HG02884 (cell line): ENCODE results near the gene SIVA1.
"Not testable (repeated sequence)": the region's sequence is repeated elsewhere in the genome, so short reads cannot be mapped to it uniquely, and the experiment has no call there.

ENCODE experiments used
- ATAC-seq: cut with Tn5 transposase; IDR thresholded peaks from one replicate; pipeline ENCODE4 v1.9.1; 2021; ENCODE audit warnings: mild to moderate bottlenecking, moderate library complexity; ENCODE audit not compliant: unreplicated experiment

The SIVA1 gene

DNA sequence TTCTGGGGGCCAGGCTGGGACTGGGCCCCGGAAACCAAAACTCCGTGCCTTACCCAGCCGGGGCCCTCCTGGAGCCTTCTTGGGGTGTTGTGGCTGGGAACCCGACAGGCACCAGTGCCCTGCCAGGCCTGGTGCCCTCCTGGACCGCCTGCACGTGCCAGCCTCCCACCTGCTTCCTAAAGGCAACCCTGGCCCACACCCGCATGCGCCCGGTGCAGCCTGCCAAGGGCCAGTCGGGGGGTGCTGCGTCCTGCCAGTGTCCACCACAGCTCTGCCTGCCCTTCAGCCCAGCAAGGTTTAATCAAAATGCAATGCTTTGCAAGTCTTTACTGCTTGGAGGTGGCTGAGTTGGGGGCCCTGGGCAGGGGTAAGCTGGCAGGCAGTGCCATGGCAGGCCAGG is 34.1 kb upstream of the SIVA1 start:
- no peak for ATAC-seq

DNA sequence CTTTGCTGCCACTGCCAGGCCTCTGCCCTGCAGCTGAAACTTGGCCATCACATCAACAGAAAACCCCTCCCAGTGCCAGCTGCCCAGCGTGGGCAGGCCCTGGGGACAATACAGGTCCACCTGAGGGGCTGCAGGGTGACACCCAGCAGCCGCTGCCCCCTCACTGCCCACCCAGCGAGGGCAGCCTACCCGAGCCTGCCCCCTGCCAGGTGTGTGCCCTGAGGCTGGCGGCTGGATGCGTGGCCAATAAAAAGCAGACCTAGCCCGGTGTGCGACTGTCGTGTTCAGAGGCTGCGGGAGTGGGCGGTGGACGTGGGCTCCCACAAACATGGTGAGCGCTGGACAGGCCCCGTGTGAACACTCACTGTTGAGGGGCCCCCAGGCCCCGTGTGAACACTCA is 33.6 kb upstream of the SIVA1 start:
- ATAC-seq: no peak

DNA sequence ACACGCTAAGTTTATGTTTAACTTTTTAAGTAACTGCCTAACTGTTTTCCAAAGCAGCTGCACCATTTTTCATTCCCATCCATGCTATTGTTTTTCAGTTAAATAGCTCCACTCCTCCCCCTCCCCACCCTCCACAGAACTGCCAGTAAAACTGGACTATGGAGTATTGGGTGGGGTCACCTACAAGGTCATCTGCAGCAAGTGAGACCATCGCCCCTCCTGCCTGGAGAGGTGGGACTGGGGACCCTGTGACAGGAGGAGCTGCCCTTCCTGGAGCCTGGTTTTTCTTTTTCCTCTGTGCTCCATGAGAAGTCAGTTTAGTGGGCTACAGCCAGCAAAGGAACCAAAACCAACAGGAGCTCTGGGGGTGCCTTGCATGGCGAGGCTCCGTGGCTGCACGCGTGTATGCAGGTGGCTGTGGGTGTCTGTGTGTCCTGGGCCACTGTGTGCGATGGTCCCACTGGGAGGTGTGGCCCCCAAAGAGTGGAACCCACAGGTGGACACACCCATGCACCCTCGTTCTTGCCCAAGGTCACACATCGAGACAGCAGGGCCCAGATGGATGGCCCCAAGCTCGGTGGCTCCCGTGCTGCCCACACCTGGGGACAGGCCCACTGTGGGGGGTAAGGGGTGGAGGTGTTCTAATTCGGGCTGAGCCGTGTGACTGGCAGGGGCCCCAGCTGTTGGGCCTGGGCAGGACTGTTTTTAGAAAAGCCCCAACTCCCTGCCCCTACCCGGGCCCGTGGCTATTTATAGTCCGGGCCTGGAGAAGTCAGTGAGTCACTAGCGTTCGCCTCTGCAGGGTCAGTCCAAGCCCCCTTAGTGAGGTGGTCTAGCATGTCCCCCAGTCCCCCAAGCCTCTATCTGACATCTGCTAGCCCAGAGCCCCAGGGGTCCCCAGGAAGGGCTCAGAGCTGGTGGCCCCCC is 31.2 kb upstream of the SIVA1 start:
- ATAC-seq: no peak

DNA sequence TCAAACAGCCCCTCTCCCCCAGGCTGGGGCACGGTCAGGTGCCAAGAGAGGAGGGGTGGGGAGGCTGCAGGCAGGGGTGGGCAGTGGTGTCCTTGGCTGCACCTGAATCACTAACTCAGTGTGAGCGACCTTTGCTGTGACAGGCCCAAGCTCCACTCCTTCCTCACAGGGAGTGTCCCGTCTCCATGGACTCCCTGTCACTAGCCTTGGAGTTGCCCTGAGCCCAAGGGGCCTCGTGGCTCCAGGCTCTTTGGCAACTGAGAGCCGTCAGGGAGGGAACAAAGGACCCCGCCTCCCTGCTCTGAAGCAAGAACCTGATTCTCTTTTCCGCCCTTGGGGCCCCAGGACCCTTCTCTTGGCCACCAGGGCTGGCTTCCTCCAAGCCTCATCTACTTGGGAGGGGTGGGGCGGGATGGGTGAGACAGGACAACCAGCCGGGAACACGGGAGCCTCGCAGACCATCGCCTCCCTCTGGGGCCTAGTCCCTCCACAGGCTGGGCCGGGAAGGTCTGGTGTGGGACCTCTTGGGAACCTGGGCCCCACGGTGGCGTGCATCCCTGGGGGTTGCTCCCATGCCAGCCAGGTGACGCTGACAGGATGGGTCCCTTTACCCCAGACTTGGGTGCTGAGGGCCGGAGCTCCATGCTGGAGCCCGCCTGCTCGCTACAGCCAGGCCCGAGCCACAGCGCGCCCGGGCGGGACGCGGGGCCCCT is 29.9 kb upstream of the SIVA1 start:
- ATAC-seq: no peak

DNA sequence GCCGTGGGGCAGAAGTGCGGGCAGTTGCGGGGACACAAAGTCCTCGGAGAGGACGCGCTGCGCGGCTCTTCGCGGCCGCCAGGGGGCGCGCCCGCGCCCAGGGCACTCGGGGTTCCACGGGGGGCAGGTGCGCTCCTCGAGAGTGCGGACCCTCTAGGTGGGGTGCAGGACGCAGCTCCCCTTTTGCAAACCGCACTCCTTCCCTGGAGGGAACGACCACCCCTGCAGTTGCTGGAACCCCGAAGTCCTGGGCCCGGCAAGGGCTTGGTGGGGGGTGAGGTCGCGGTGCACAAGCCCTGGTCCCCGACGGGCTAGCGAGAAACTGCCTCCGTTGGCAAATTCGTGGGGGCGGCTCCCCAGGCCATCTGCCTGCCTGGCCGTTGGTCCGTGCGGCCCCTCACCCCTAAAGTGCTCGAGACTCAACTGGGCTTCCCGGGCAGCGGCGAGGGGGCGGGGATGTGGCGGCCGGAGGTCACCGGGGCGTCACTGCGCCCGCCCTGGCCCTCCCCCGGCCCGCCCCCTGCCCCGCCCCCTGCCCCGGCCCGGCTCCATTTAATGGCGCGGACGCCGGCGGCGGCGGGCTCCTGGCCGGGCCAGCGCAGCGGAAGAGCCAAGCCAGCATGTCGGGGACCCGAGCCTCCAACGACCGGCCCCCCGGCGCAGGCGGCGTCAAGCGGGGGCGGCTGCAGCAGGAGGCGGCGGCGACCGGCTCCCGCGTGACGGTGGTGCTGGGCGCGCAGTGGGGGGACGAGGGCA is 29.1 kb upstream of the SIVA1 start, which contains the start of gene ADSS1:
Gene ADSS1 (plus strand): TSS at position 579 of the 756 bp plus-strand sequence. CDS start 42 bp downstream, at position 621.
- no peak for ATAC-seq

DNA sequence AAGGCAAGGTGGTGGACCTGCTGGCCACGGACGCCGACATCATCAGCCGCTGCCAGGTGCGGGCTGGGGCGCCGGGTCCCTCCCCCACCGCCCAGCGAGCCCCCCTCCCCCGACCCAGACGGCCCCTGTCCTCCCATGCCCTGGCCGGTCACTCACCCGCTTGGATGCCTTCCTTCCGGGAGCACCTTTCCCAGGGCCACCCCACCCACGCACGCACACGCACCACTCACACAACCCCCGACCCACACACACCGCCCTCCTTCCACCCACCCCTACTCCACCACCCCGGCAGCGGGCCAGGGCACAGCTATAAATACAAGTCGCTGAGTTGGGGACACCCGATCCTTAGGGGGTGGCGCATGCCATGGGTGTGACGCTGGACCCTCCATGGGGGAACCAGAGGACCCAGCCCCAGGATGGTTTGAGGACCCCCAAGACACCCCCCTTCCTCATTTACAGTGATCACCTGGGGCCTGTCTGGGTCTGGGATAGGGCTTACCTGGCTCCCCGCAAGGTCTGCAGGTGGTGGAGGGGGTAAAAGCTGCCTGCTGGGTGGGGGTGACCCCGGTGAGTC is 28.5 kb upstream of the SIVA1 start:
- ATAC-seq: no peak

DNA sequence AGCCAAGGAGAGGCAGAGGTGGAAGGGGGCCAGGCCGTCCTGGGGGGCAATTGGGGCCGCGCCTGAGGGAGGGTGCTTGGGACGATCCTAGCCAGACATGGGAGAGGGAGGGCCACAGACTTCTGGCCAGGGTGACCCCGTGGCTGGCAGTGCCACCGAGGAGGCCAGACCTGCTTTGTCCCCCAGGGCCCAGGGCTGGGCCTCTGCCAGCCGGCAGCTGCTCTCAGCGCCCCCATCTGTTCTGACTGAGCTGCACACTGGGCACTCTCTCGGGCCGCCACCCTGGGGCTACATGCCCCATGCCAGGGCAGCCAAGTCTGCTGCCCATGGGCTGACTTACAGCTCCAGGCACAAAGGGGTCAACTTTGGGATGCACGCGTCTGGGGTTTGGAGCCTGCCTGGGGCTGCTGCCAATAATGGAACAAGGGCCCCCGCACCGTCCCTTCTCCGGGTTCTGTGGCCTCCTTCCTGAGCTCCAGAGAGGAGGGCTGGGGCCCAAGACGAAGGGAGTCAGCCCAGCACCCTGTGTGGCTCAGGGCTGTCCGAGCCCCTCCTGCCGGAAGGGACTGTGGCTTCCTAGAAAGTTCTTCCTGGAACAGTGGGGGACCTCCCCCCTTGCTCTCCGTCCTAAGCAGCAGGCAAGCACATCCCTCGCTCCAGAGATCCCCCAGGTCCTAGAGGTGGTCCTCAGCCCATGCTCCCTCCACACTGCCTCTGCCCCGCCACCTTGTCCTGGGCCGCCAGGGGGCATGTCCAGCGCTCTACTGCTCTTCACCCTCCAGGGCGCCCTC is 27.8 kb upstream of the SIVA1 start:
- no peak for ATAC-seq

DNA sequence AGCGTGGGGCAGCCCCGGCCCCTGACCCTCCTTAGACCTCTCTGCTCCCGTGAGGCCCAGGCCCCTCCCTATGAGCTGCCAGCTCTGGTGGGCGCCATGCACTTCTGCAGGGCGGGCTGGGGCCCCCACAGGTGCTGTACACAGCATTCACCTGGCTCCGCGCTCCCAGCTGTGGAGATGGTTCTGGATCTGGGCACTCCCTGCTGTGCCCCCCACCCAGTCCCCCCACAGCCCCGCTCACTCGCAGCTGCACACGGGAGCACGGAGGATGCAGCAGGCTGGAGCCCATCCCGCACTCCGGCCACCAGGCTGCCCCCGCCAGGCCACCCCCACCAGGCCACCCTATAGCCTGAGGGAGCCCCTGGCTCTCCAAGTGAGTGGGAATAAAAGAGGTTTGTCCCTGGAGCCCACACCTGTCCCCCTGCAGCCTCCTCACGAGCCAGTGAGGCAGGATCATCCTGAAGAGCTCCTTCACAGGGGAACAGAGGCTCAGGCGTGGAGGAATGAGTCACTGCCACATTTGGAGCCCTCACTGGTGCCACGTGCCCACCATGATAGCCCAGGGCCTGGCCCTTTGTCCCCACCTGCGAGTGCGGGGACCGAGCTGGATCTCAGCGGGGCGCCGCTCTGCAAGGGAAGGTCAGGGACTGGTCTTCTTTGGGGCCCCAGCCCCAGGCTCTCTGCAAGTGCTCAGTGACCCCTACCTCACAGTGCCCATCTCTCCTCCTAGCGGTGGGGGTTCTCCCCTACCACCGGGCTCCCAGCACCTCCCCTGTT is 27.0 kb upstream of the SIVA1 start:
- no peak for ATAC-seq

DNA sequence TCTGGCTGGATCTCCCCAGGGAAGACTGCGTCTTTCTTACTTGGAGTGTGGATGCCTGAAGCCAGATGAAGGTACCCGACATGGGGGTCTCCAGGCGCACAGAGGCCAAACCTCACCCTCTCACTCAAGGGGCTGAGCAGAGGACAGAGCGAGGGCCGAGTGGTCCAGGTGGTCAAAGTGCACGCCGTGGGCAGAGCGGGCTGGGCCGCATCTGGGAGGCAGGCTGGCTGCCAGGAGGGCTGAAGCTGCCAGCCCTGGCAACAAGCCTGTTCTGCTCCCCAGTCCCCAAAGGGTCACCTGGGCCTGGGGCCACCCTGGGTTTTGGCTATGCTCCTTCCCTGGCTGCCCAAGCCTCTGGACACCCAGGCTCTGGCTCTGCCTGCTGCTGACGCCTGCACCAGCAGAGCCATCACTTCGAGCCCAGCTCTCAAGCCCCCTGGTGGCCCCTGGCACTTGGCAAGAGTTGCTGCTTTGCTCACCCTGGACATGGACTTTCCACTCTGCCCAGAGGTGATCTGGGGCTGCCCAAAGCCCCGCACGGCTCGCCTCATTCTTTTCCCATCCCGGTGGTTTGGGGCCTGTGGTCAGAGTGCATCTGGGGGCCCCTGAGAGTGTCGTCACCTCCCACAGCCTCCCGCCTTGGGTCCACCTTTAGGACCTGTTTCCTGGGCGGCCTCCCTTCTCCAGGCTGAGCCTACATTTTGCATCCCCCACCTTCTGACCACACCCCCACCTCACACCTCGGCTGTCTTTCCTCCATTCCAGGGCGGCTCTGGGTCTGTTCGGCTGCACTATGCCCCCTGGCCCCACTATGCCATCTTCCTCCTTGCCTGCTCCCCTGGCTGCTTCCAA is 26.1 kb upstream of the SIVA1 start:
- no peak for ATAC-seq

DNA sequence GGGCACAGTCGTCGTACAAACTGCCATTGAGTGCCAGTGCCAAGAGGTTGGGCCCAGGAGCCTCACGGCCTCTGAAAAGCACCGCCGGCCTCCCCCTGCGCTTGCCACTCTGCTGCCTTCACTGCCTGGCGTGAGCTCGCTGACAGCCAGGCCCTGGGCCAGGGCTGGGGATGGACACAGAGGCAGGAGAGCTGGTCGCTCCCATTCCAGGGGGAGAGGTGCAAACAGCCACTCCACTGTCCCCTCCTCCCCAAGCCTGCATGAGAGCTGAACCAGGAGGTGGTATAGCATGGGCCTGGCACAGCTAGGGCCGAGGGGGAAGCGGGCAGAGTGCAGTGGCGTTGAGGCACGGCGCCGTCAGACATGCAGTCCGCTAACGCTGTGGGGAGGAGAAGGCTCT is 24.3 kb upstream of the SIVA1 start:
- no peak for ATAC-seq

DNA sequence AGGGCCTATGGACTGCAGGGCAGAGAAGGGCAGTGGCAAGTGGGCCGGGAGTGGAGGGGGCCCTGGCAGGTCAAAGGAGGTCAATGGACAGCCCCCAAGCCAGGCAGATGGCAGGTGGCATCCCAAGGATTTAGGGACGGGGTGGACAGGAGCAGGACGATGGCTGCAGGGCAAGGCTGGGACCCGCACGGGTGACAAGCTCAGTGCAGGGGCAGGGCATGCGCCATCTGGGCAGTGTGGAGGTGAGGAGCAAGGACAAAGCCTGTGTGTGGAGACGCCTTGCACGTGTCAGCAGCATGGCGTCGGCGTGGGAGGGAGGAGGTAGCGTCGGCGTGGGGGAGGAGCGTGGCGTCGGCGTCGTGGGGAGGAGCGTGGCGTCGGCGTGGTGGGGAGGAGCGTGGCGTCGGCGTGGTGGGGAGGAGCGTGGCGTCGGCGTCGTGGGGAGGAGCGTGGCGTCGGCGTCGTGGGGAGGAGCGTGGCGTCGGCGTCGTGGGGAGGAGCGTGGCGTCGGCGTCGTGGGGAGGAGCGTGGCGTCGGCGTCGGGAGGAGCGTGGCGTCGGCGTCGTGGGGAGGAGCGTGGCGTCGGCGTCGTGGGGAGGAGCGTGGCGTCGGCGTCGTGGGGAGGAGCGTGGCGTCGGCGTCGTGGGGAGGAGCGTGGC is 23.6 kb upstream of the SIVA1 start:
- ATAC-seq: not testable (repeated sequence)

DNA sequence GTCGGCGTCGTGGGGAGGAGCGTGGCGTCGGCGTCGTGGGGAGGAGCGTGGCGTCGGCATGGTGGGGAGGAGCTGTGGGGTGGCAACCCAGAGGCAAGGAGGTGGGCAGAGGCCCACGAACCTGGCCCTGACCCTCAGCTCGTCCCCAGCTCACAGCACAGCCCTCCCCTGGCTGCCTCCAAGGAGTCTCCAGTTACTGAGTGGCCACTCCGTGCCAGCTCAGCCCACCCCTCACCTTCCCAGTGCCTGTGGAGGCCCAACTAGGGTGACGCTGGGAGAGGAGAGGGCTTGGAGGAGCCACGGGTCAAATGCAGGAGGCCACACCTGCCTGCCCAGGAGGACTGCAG is 23.1 kb upstream of the SIVA1 start:
- ATAC-seq: no peak

DNA sequence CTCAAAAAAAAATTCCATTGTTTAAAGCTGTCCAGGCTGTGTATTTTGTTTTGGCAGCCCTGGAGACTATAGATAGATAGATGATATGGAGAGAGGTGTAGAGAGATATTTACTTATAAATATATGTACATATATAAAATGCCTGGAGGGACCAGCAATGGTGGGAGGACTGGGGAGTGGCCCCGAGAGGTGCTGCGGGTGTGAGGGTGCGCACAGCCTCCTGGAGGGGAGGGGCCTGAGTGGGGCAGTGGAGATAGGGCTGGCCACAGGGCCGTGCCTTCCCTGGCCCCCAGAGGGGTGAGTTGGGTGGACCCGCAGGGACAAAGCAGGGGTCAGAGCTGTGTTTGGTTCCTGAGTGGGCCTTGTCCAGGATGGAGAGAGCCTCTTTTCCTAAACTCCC is 22.5 kb upstream of the SIVA1 start:
- ATAC-seq: no peak

DNA sequence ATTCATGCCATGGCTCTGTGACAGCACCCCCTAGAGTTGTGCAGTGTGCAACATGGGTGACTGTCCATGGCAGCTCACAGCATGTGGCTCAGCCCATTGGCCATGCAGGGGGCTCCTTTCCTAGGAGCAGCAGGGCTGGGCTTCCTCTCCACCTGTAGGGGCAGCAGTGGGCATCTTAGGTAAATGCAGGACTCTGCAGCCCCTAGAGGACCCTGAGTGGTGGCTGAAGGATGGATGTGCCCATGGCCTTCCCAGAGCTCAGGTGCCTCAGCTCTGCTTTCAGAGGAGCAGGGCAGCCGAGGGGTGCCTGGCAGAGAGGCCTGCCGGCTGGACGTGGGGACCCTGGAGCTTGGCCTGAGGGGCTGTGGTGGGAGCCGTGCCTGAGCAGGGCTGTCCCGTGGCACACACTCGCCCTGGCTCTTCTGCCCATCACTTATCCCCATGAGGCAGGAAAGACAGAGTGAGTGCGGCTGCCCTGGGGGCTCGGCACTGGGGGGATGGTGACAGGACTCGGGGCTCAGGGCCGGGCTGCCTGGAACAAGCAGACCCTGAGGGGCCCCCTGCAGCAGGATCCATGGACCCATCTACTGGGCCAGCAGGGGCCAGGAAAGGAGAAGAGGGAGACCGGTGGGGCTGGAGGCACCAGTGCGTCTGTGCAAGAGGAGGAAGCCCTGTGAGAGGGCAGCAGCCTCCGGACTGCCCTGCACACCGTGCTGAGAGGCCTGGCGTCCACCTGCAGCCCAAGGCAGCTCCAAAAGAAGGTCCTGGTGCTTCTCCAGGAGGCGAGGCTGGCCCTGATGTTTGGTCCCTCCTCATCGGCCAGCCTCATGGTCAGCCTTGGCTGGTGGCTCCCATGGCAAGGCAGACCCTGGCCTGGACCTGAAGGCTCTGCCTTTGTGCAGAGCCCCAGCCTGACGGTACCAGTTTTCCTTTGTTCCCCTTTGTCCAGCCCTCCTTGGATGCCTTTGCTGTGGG is 21.3 kb upstream of the SIVA1 start:
- ATAC-seq: no peak

DNA sequence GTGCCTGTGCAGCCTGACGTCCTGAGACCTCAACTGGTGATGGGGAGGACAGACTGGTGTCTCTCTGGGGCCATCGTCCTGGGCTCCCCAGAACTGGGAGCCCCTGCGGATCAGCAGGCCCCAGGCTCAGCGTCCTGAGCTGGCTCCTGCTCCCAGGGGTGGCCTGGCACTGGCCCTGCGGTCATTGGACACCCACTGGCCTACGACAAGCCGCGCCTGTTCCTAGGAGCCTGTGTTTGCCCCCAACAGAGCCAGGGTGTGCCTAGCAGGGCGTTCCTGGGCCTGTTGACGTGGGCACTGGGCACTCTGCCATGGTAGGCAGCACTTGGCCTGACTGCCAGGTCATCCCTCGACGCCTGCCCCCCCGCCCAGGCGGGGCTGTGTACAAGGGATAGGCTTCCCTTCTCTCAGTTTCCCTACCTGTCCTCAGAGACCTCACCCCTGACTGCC is 20.6 kb upstream of the SIVA1 start:
- no peak for ATAC-seq

DNA sequence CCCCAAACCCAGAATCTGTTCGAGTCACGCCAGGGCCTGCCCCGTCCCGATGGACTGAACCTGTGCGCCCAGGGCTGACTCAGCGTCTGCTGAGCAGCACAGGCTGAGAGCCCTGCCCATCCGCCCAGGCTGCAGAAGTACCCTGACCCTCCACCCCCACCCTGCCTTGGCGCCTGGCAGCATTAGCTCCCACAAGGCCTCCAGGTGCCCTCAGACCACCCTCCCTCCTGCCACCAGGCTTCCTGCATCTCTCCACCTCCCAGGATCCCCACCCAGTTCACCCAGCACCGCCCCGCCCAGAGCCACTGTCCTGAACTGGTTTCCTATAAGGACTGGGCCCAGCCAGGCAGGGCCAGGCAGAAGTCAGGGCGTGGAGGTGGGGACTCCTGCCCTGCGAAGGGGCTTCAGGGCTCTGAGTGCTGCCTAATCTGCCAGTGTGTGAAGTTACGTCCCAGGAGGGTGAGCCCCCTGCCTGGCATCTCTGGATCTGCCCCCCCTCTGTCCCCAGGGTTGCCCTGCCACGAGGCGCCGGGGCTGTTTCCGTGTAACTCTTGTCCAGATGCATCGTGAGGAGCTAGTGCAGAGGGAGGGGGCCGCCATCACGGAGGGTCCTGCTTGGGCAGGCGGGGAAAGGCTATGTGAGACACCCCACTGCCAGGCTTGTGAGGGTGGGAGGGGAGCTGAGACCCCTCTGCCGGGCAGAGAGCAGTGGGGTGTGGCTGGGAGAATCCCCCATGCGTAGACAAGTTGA is 19.8 kb upstream of the SIVA1 start:
- no peak for ATAC-seq
